MM.1S (cell line): ENCODE measurements around the gene CLGN.
"Not testable (repeated sequence)": the region's sequence is repeated elsewhere in the genome, so short reads cannot be mapped to it uniquely, and the experiment has no call there.

Experiments used
- DNase-seq: peaks from one replicate; pipeline ENCODE4 v3.0.0-alpha.2; 2015
- H2AFZ ChIP-seq: fragments of 300-600 bp; sonication (generic); 2 replicates; pipeline ENCODE4 v1.6.0; 2016; ENCODE audit warnings: antibody characterized with exemption, low read length
- H3F3A ChIP-seq: fragments of 300-600 bp; sonication (generic); 2 replicates; pipeline ENCODE4 v1.6.1; 2016; ENCODE audit warnings: mild to moderate bottlenecking, antibody characterized with exemption, low read length, moderate library complexity, mixed read lengths; ENCODE audit not compliant: insufficient read depth
- H3K27ac ChIP-seq: fragments of 300-600 bp; sonication (generic); 2 replicates; pipeline ENCODE4 v1.5.1; 2016; ENCODE audit warnings: mild to moderate bottlenecking, low read length
- H3K27me3 ChIP-seq: fragments of 300-600 bp; sonication (generic); replicated peaks from 2 replicates; pipeline ENCODE4 v1.6.0; 2016; ENCODE audit warnings: low read length; ENCODE audit not compliant: insufficient read depth
- H3K36me3 ChIP-seq: fragments of 300-600 bp; sonication (generic); replicated peaks from 2 replicates; pipeline ENCODE4 v1.6.1; 2016; ENCODE audit warnings: mild to moderate bottlenecking, low read length, mixed read lengths; ENCODE audit not compliant: insufficient read depth
- H3K4me1 ChIP-seq: fragments of 300-600 bp; sonication (generic); 2 replicates; pipeline ENCODE4 v1.6.1; 2016; ENCODE audit warnings: low read length, mixed read lengths
- H3K4me2 ChIP-seq: fragments of 300-600 bp; sonication (generic); 2 replicates; pipeline ENCODE4 v1.6.0; 2016; ENCODE audit warnings: low read depth, low read length
- H3K4me3 ChIP-seq: fragments of 300-600 bp; sonication (generic); 2 replicates; pipeline ENCODE4 v1.5.1; 2016; ENCODE audit warnings: low read length, mixed read lengths
- H3K79me2 ChIP-seq: fragments of 300-600 bp; sonication (generic); 2 replicates; pipeline ENCODE4 v1.6.1; 2016; ENCODE audit warnings: mixed run types, low read length, mixed read lengths
- H3K9ac ChIP-seq: fragments of 300-600 bp; sonication (generic); 2 replicates; pipeline ENCODE4 v1.6.1; 2016; ENCODE audit warnings: low read length, mixed read lengths
- H3K9me2 ChIP-seq: fragments of 300-600 bp; sonication (generic); replicated peaks from 2 replicates; pipeline ENCODE4 v1.6.1; 2016; ENCODE audit warnings: mild to moderate bottlenecking, low read length, mixed read lengths; ENCODE audit not compliant: insufficient read depth
- H3K9me3 ChIP-seq: fragments of 300-600 bp; sonication (generic); replicated peaks from 2 replicates; pipeline ENCODE4 v1.6.1; 2016; ENCODE audit warnings: mild to moderate bottlenecking, low read length, mixed read lengths; ENCODE audit not compliant: insufficient read depth
- H4K20me1 ChIP-seq: fragments of 300-600 bp; sonication (generic); 2 replicates; pipeline ENCODE4 v1.6.1; 2016; ENCODE audit warnings: mild to moderate bottlenecking, low read length, moderate library complexity, mixed read lengths; ENCODE audit not compliant: insufficient read depth
- EZH2 ChIP-seq: fragments of 300-600 bp; sonication (generic); optimal IDR thresholded peaks from 2 replicates; pipeline ENCODE3; 2017; ENCODE audit warnings: low read depth, mild to moderate bottlenecking, antibody characterized with exemption, low read length, mixed read lengths
- EZH2phosphoT487 ChIP-seq: fragments of 300-600 bp; sonication (generic); IDR thresholded peaks from 2 replicates; pipeline ENCODE4 v1.6.1; 2018; ENCODE audit warnings: antibody characterized with exemption, low read length
- TF ChIP-seq, protein P1 (sequence below): fragments of 300-600 bp; sonication (generic); IDR thresholded peaks from 2 replicates; pipeline ENCODE4 v1.5.1; 2016; ENCODE audit warnings: antibody characterized with exemption, low read length, mixed read lengths

Gene CLGN

GRCh38 chr4:140450352-140450751 is 22.9 kb upstream of the CLGN start:
- Histone ChIP-seq H3K4me2 (no peak overlapping the region), H3K9ac (no peak overlapping the region), H3K27ac (no peak overlapping the region), H3K79me2 (no peaks in the 10 kb centered on the region), H3K9me3 (no peaks in the 10 kb centered on the region), H3K27me3 (no peaks in the 10 kb centered on the region), H3K9me2 (no peaks in the 10 kb centered on the region), H2AFZ (no peak overlapping the region), H4K20me1 (no peaks in the 10 kb centered on the region), H3F3A (no peaks in the 10 kb centered on the region), H3K4me3 (no peak overlapping the region), H3K36me3 (no peaks in the 10 kb centered on the region), H3K4me1 (no peaks in the 10 kb centered on the region)
- TF ChIP-seq EZH2 = no peak
- no peak for TF ChIP-seq EZH2phosphoT487
- TF ChIP-seq, protein P1, sequence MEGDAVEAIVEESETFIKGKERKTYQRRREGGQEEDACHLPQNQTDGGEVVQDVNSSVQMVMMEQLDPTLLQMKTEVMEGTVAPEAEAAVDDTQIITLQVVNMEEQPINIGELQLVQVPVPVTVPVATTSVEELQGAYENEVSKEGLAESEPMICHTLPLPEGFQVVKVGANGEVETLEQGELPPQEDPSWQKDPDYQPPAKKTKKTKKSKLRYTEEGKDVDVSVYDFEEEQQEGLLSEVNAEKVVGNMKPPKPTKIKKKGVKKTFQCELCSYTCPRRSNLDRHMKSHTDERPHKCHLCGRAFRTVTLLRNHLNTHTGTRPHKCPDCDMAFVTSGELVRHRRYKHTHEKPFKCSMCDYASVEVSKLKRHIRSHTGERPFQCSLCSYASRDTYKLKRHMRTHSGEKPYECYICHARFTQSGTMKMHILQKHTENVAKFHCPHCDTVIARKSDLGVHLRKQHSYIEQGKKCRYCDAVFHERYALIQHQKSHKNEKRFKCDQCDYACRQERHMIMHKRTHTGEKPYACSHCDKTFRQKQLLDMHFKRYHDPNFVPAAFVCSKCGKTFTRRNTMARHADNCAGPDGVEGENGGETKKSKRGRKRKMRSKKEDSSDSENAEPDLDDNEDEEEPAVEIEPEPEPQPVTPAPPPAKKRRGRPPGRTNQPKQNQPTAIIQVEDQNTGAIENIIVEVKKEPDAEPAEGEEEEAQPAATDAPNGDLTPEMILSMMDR = no peak
- DNase-seq = no peak

GRCh38 chr4:140448830-140449229 is 21.4 kb upstream of the CLGN start:
- H3K36me3 ChIP-seq = no peaks in the 10 kb centered on the region
- no peaks in the 10 kb centered on the region for H3K4me1 ChIP-seq
- H3K79me2 ChIP-seq = no peaks in the 10 kb centered on the region
- DNase-seq = no peak
- H3K9me3 ChIP-seq = no peaks in the 10 kb centered on the region
- H3K9ac ChIP-seq = no peak overlapping the region
- no peaks in the 10 kb centered on the region for H3K9me2 ChIP-seq
- no peaks in the 10 kb centered on the region for H3F3A ChIP-seq
- no peak overlapping the region for H3K4me2 ChIP-seq
- TF ChIP-seq, protein P1 = no peak
- no peak for TF ChIP-seq EZH2phosphoT487
- no peak for TF ChIP-seq EZH2
- no peak overlapping the region for H3K27ac ChIP-seq
- H3K4me3 ChIP-seq = no peak overlapping the region
- no peaks in the 10 kb centered on the region for H3K27me3 ChIP-seq
- H2AFZ ChIP-seq = no peak overlapping the region
- no peaks in the 10 kb centered on the region for H4K20me1 ChIP-seq

GRCh38 chr4:140448162-140448561 is 20.7 kb upstream of the CLGN start:
- no peak for DNase-seq
- H3K79me2 ChIP-seq = no peaks in the 10 kb centered on the region
- H3K27me3 ChIP-seq = no peaks in the 10 kb centered on the region
- H3K27ac ChIP-seq = no peak overlapping the region
- H3K4me2 ChIP-seq = no peak overlapping the region
- H3K9me3 ChIP-seq = no peaks in the 10 kb centered on the region
- no peaks in the 10 kb centered on the region for H3F3A ChIP-seq
- H3K36me3 ChIP-seq = no peaks in the 10 kb centered on the region
- H4K20me1 ChIP-seq = no peaks in the 10 kb centered on the region
- H3K4me1 ChIP-seq = no peaks in the 10 kb centered on the region
- no peak overlapping the region for H3K4me3 ChIP-seq
- no peak overlapping the region for H3K9ac ChIP-seq
- H3K9me2 ChIP-seq = no peaks in the 10 kb centered on the region
- H2AFZ ChIP-seq = no peak overlapping the region
- TF ChIP-seq EZH2phosphoT487 (no peak), EZH2 (no peak)
- TF ChIP-seq, protein P1 = no peak

DNA sequence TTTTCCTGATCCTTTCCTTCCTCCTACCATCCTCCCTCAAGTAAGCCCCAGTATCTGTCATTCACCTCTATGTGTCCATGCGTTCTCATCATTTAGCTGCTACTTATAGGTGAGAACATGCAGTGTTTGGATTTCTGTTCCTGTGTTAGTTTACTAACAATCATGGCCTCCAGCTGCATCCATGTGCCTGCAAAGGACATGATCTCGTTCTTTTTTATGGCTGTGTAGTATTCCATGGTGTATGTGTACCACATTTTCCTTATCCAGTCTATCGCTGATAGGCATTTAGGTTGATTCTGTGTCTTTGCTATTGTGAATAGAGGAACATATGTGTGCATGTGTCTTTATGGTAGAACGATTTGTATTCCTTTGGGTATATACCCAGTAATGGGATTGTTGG is 16.9 kb upstream of the CLGN start:
- H3K4me3 ChIP-seq, H3K36me3 ChIP-seq, H3K9me3 ChIP-seq, H3K9ac ChIP-seq, H4K20me1 ChIP-seq, H3K27ac ChIP-seq, H3K4me1 ChIP-seq, H3K79me2 ChIP-seq, H3K9me2 ChIP-seq, H3K4me2 ChIP-seq, H3K27me3 ChIP-seq, H2AFZ ChIP-seq, H3F3A ChIP-seq, DNase-seq: not testable (repeated sequence)
